Activated CD4-positive, alpha-beta T cell treated with anti-CD3 and anti-CD28 coated beads, Interleukin-2, amount 50 U/mL, for 16 hours (primary cell): ENCODE measurements around the gene C4A.
A peak's percentile ranks its signal among the peaks of the same experiment; 100 is the strongest.
"Not testable (repeated sequence)": the region's sequence is repeated elsewhere in the genome, so short reads cannot be mapped to it uniquely, and the experiment has no call there.

Experiments used
- DNase-seq: peaks from one replicate; pipeline ENCODE4 v3.0.0-alpha.2; 2020

Gene C4A

GRCh38 chr6:32037136-32037535, 55.3 kb downstream of the C4A start:
- not testable (repeated sequence) for DNase-seq

- DNase-seq: not testable (repeated sequence)
Observed at GRCh38 chr6:32037598-32038524, 56.0 kb downstream of the C4A start, which contains the start of gene CYP21A2. TSS of gene CYP21A2 (plus strand) at chr6:32038415. CDS start at chr6:32038423, 8 bp downstream.

- DNase-seq: not testable (repeated sequence)
Observed at GRCh38 chr6:32038878-32039277, 57.0 kb downstream of the C4A start.

- DNase-seq: not testable (repeated sequence)
Observed at GRCh38 chr6:32039321-32040274, 57.7 kb downstream of the C4A start.

GRCh38 chr6:32040299-32041049, 58.6 kb downstream of the C4A start:
- not testable (repeated sequence) for DNase-seq

- not testable (repeated sequence) for DNase-seq
Observed at GRCh38 chr6:32041050-32041321, 59.1 kb downstream of the C4A start.

GRCh38 chr6:32041385-32041784, 59.5 kb downstream of the C4A start:
- not testable (repeated sequence) for DNase-seq

GRCh38 chr6:32042276-32042675, 60.4 kb downstream of the C4A start:
- DNase-seq: not testable (repeated sequence)

GRCh38 chr6:32043589-32044380, 61.9 kb downstream of the C4A start:
- DNase-seq: not testable (repeated sequence)

- DNase-seq: not testable (repeated sequence)
Observed at GRCh38 chr6:32044916-32045315, 63.1 kb downstream of the C4A start.

- no peak for DNase-seq
Observed at GRCh38 chr6:32045811-32046449, 64.1 kb downstream of the C4A start.

- DNase-seq: no peak
Observed at GRCh38 chr6:32046450-32047083, 64.7 kb downstream of the C4A start.

GRCh38 chr6:32047084-32047478, 65.2 kb downstream of the C4A start:
- DNase-seq: no peak

GRCh38 chr6:32047539-32047854, 65.6 kb downstream of the C4A start:
- DNase-seq: no peak

- peak; percentile 66 for DNase-seq
Observed at GRCh38 chr6:32047855-32048766, 66.3 kb downstream of the C4A start.

- DNase-seq: not testable (repeated sequence)
Observed at GRCh38 chr6:32049149-32049548, 67.3 kb downstream of the C4A start.

GRCh38 chr6:32049736-32050135, 67.9 kb downstream of the C4A start:
- not testable (repeated sequence) for DNase-seq

- no peak for DNase-seq
Observed at GRCh38 chr6:32050562-32050961, 68.7 kb downstream of the C4A start.
